ENCODE results near the gene MRC1. TPM values are rescaled to one million over a fixed set of nuclear protein-coding genes. Genes with fewer than 3 reads are reported as not detected.

MRC1 gene
- total and polyA plus RNA-seq, 2 of the 13 experiments (the other 11 are each of a cell fraction or from before 2014, with no cell fraction given), result not detected

- TF ChIP-seq ZXDC (CRISPR knock-in tag; IDR thresholded peaks at IDR 0.05) (no peak), RORA (CRISPR knock-in tag; IDR thresholded peaks at IDR 0.05) (no peak), ZNF629 (CRISPR knock-in tag; conservative IDR thresholded peaks at IDR 0.05) (no peak)
These were observed 8.2 kb downstream of the MRC1 start (continued) for GRCh38 chr10:17817316-17817715.

GRCh38 chr10:17817790-17818189, 8.6 kb downstream of the MRC1 start:
- ATAC-seq (no peak), DNase-seq (ENCODE audit: low spot score) (no peak), FAIRE-seq (no peak)
- H2AFZ ChIP-seq (ENCODE audit: low read length), result no peak overlapping the region
- peaks cover 1 to 8% of the 10 kb centered on the region in 2 experiments; a peak in 3 of 5 replicates for H3K27me3 ChIP-seq (ENCODE audit: control insufficient read depth in 1 of 2, insufficient read depth in 2 of 2, low read length in 2 of 2)
- no peaks in the 10 kb centered on the region for H3K9me3 ChIP-seq (ENCODE audit: low read length)
- CTCF ChIA-PET (ENCODE audit: low intra/inter-chr PET ratio, low total read pairs), result no interaction called here
- no TSS peak for BruUV-seq (replicated peaks)
- H3K4me2 ChIP-seq (ENCODE audit: low read depth, low read length), result no peak overlapping the region
- H3K4me1 ChIP-seq (ENCODE audit: insufficient read depth, low read length), result no peaks in the 10 kb centered on the region
- 12% methylated on average over 3 of the region's 3 CpGs for WGBS (ENCODE audit: low lambda C conversion rate)
- no peaks in the 10 kb centered on the region for H4K20me1 ChIP-seq (ENCODE audit: insufficient read depth, low read length)
- no peaks in the 10 kb centered on the region for H3K36me3 ChIP-seq (replicated peaks in 1 of 2; ENCODE audit: control insufficient read depth in 1 of 2, insufficient read depth in 2 of 2, low read length in 2 of 2)
- H3K9ac ChIP-seq (ENCODE audit: insufficient read depth, low read depth, low read length), result no peak overlapping the region
- intact Hi-C loops (cut with micrococcal nuclease; ENCODE audit: unreplicated experiment) (no loop called here), in situ Hi-C loops (cut with HindIII; ENCODE audit: extremely low pct_ligation_motif_present, low pct_unique_long_range_greater_than_20kb) (no loop called here)
- no peak for TF ChIP-seq ZNF598 (CRISPR knock-in tag; IDR thresholded peaks at IDR 0.05; ENCODE audit: borderline replicate concordance)
- no peak for TF ChIP-seq ZBTB10 (CRISPR knock-in tag; IDR thresholded peaks at IDR 0.05; ENCODE audit: borderline replicate concordance)
- TF ChIP-seq MEIS1 (CRISPR knock-in tag; IDR thresholded peaks at IDR 0.05; ENCODE audit: borderline replicate concordance), result no peak
- no peak for TF ChIP-seq HNF1B (CRISPR knock-in tag; IDR thresholded peaks at IDR 0.05)
- no peak for TF ChIP-seq ZNF430 (CRISPR knock-in tag; IDR thresholded peaks at IDR 0.05)
- TF ChIP-seq ZNF30 (CRISPR knock-in tag; IDR thresholded peaks at IDR 0.05), result no peak
- H3K4me3 ChIP-seq (replicated peaks in 1 of 3; ENCODE audit: insufficient read depth in 1 of 3, low read depth in 2 of 3, low read length in 3 of 3), result no peak overlapping the region
- no peaks in the 10 kb centered on the region for H3K79me2 ChIP-seq (ENCODE audit: insufficient read depth, low read length)
- H3K27ac ChIP-seq (ENCODE audit: extremely low read length, insufficient read depth, low read length), result no peak overlapping the region
- POLR2A ChIA-PET, result no interaction called here

Data from HepG2 (cell line).